ENCODE measurements around the gene ADI1.

DNA sequence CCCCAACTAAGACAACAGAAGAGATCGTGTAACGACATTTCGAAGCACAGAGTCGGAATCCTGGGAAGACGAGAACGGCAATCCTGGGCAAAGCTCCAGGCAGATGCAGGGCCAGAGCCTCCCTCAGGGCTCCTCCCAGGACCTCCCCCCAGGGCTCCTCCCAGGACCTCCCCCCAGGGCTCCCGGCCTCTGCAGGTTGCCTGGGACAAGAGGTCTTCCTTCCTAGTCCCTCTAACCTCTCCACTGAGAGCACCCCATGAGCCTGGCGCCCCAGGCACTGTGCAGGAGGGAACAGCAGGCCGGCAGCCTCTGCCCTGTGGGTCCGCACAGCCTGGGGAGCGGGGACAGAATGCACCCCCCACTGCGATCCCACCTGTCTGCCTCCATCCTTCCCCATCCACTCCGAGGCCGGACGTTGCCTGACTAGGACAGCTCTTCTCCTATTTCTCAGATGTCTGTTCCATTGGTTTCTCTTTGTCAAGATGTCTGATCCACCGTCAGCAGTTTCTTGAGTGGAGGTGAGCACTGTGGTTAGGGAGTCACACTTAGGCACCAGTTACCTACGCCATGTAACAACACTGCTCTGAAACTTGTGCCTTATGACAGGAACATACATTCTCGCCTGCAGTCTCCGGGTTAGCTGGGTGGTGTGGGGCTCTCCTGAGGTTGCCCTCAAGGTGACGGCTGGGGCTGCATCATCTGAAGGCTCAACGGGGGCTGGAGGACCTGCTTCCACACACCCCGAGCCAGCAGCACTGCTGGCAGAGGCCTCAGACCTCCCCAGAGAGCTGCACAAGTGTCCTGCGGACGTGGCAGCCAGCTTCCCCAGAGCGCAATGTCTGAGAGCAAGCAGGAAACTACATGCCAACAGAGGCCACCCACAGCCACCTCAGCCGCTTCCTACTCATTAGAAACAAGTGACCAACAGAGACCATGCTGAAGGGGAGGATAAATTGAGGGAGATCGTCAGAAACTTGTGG lies 28.9 kb downstream of the ADI1 start:
- TF ChIP-seq, protein P1, sequence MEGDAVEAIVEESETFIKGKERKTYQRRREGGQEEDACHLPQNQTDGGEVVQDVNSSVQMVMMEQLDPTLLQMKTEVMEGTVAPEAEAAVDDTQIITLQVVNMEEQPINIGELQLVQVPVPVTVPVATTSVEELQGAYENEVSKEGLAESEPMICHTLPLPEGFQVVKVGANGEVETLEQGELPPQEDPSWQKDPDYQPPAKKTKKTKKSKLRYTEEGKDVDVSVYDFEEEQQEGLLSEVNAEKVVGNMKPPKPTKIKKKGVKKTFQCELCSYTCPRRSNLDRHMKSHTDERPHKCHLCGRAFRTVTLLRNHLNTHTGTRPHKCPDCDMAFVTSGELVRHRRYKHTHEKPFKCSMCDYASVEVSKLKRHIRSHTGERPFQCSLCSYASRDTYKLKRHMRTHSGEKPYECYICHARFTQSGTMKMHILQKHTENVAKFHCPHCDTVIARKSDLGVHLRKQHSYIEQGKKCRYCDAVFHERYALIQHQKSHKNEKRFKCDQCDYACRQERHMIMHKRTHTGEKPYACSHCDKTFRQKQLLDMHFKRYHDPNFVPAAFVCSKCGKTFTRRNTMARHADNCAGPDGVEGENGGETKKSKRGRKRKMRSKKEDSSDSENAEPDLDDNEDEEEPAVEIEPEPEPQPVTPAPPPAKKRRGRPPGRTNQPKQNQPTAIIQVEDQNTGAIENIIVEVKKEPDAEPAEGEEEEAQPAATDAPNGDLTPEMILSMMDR (IDR thresholded peaks at IDR 0.05) = no peak
- TF ChIP-seq POLR2A (IDR thresholded peaks at IDR 0.05) = no peak
- TF ChIP-seq EP300 (IDR thresholded peaks at IDR 0.05) = no peak
